MM.1S (cell line): ENCODE measurements around the gene FHL1.
"Not testable (repeated sequence)": the region's sequence is repeated elsewhere in the genome, so short reads cannot be mapped to it uniquely, and the experiment has no call there.

ENCODE experiments used
- EZH2 ChIP-seq: fragments of 300-600 bp; sonication (generic); optimal IDR thresholded peaks from 2 replicates; pipeline ENCODE3; 2017; ENCODE audit warnings: low read depth, mild to moderate bottlenecking, antibody characterized with exemption, low read length, mixed read lengths
- TF ChIP-seq, protein P1 (sequence below): fragments of 300-600 bp; sonication (generic); IDR thresholded peaks from 2 replicates; pipeline ENCODE4 v1.5.1; 2016; ENCODE audit warnings: antibody characterized with exemption, low read length, mixed read lengths

GRCh38 chrX:136237849-136238248 is 90.5 kb downstream of the FHL1 start:
- TF ChIP-seq, protein P1, sequence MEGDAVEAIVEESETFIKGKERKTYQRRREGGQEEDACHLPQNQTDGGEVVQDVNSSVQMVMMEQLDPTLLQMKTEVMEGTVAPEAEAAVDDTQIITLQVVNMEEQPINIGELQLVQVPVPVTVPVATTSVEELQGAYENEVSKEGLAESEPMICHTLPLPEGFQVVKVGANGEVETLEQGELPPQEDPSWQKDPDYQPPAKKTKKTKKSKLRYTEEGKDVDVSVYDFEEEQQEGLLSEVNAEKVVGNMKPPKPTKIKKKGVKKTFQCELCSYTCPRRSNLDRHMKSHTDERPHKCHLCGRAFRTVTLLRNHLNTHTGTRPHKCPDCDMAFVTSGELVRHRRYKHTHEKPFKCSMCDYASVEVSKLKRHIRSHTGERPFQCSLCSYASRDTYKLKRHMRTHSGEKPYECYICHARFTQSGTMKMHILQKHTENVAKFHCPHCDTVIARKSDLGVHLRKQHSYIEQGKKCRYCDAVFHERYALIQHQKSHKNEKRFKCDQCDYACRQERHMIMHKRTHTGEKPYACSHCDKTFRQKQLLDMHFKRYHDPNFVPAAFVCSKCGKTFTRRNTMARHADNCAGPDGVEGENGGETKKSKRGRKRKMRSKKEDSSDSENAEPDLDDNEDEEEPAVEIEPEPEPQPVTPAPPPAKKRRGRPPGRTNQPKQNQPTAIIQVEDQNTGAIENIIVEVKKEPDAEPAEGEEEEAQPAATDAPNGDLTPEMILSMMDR = not testable (repeated sequence)
- TF ChIP-seq EZH2 = not testable (repeated sequence)
